Measurements from ENCODE around the gene CNTRL. TPM values are rescaled to one million over a fixed set of nuclear protein-coding genes. Genes with fewer than 3 reads are reported as not detected.

The CNTRL gene
- total RNA-seq, 1 donor from 2014 or later = 3.4 TPM

GRCh38 chr9:121038362-121038761 lies 36.4 kb upstream of the CNTRL start:
- Histone ChIP-seq H3K27me3 (ENCODE audit: low read depth) (no peaks in the 10 kb centered on the region), H3K27ac (replicated peaks) (no peak overlapping the region), H3K9me3 (replicated peaks) (peaks cover 4% of the 10 kb centered on the region), H3K4me1 (no peaks in the 10 kb centered on the region), H3K4me3 (no peak overlapping the region), H3K36me3 (no peaks in the 10 kb centered on the region)
- TF ChIP-seq CTCF (IDR thresholded peaks at IDR 0.05; ENCODE audit: borderline replicate concordance) = no peak
- intact Hi-C loops (cut with micrococcal nuclease) = no loop called here
- DNase-seq = no peak

- TF ChIP-seq CTCF (IDR thresholded peaks at IDR 0.05; ENCODE audit: borderline replicate concordance) = no peak
- H3K4me3 ChIP-seq = no peak overlapping the region
- no peaks in the 10 kb centered on the region for H3K36me3 ChIP-seq
- DNase-seq = no peak
- H3K9me3 ChIP-seq (replicated peaks) = peaks cover 4% of the 10 kb centered on the region
- intact Hi-C loops (cut with micrococcal nuclease) = no loop called here
- H3K27ac ChIP-seq (replicated peaks) = no peak overlapping the region
- no peaks in the 10 kb centered on the region for H3K27me3 ChIP-seq (ENCODE audit: low read depth)
- H3K4me1 ChIP-seq = no peaks in the 10 kb centered on the region
These were observed 36.0 kb upstream of the CNTRL start for GRCh38 chr9:121038804-121039203.

GRCh38 chr9:121048175-121048574 lies 26.6 kb upstream of the CNTRL start:
- H3K36me3 ChIP-seq = no peaks in the 10 kb centered on the region
- TF ChIP-seq CTCF (IDR thresholded peaks at IDR 0.05; ENCODE audit: borderline replicate concordance) = no peak
- H3K9me3 ChIP-seq (replicated peaks) = no peaks in the 10 kb centered on the region
- intact Hi-C loops (cut with micrococcal nuclease) = no loop called here
- H3K27me3 ChIP-seq (ENCODE audit: low read depth) = no peaks in the 10 kb centered on the region
- no peaks in the 10 kb centered on the region for H3K4me1 ChIP-seq
- no peak for DNase-seq
- H3K4me3 ChIP-seq = no peak overlapping the region
- no peak overlapping the region for H3K27ac ChIP-seq (replicated peaks)

GRCh38 chr9:121048618-121049017 lies 26.1 kb upstream of the CNTRL start:
- DNase-seq = no peak
- intact Hi-C loops (cut with micrococcal nuclease) = no loop called here
- Histone ChIP-seq H3K4me1 (no peaks in the 10 kb centered on the region), H3K9me3 (replicated peaks) (no peaks in the 10 kb centered on the region), H3K27me3 (ENCODE audit: low read depth) (no peaks in the 10 kb centered on the region), H3K4me3 (no peak overlapping the region), H3K27ac (replicated peaks) (no peak overlapping the region), H3K36me3 (no peaks in the 10 kb centered on the region)
- no peak for TF ChIP-seq CTCF (IDR thresholded peaks at IDR 0.05; ENCODE audit: borderline replicate concordance)

GRCh38 chr9:121050128-121050988 lies 24.4 kb upstream of the CNTRL start, which contains the start of gene C5:
TSS of gene C5 (minus strand) at chr9:121050275. CDS start at chr9:121050246, 29 bp downstream.
- H3K36me3 ChIP-seq = no peaks in the 10 kb centered on the region
- intact Hi-C loops (cut with micrococcal nuclease) = no loop called here
- H3K27me3 ChIP-seq (ENCODE audit: low read depth) = no peaks in the 10 kb centered on the region
- TF ChIP-seq CTCF (IDR thresholded peaks at IDR 0.05; ENCODE audit: borderline replicate concordance) = no peak
- H3K4me1 ChIP-seq = no peaks in the 10 kb centered on the region
- H3K4me3 ChIP-seq = no peak within 1 kb of the TSS
- H3K27ac ChIP-seq (replicated peaks) = no peak within 1 kb of the TSS
- no peaks in the 10 kb centered on the region for H3K9me3 ChIP-seq (replicated peaks)
- DNase-seq = no peak

Data from left ventricle myocardium inferior (tissue), 1 donor.